GM12892 (cell line): ENCODE measurements around the gene HORMAD1.
"Not testable (repeated sequence)": the region's sequence is repeated elsewhere in the genome, so short reads cannot be mapped to it uniquely, and the experiment has no call there.

Experiments used
- DNase-seq: peaks from one replicate; pipeline ENCODE4 v3.0.0; 2011; ENCODE audit not compliant: insufficient read length
- FAIRE-seq: peaks from 2 replicates; lab custom pipeline; 2011; peaks lifted over from hg19 to GRCh38; lab: Jason Lieb, UNC
- POLR2A ChIP-seq: IDR thresholded peaks from 2 replicates; pipeline ENCODE4 v1.6.1; 2011; ENCODE audit warnings: low read depth, low read length, control low read depth
- POLR2AphosphoS5 ChIP-seq: IDR thresholded peaks from 2 replicates; pipeline ENCODE4 v1.6.1; 2011; ENCODE audit warnings: low read depth, low read length, control low read depth
- TAF1 ChIP-seq: IDR thresholded peaks from 2 replicates; pipeline ENCODE4 v1.6.1; 2011; ENCODE audit warnings: low read depth, mild to moderate bottlenecking, control low read depth, low read length, borderline replicate concordance

The HORMAD1 gene

GRCh38 chr1:150696162-150696561 lies 24.5 kb downstream of the HORMAD1 start:
- no peak for TF ChIP-seq POLR2AphosphoS5
- no peak for TF ChIP-seq POLR2A
- no peak for TF ChIP-seq TAF1
- FAIRE-seq (peak; percentile 36), DNase-seq (no peak)

GRCh38 chr1:150695561-150695960 lies 25.1 kb downstream of the HORMAD1 start:
- FAIRE-seq (no peak), DNase-seq (no peak)
- no peak for TF ChIP-seq POLR2A
- TF ChIP-seq POLR2AphosphoS5 = no peak
- no peak for TF ChIP-seq TAF1

DNA sequence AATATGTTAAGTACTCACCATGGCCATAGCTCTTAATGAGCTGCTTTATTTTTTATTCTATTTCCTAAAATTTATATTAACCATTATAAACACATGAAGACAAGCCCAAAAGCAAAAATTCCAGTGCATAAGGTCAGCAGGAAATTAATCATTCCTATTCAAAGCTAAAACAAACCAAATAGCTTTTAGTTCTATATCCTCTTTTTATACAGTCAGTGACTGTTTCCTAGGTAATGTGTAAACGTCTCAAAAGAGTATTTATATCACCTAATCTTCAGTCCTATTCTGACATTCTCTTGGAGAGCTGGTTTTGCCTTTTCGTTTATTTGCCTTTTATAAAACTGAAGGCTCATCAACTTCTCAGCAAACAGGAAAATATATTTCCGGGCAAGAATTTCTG lies 28.0 kb downstream of the HORMAD1 start:
- DNase-seq (no peak), FAIRE-seq (no peak)
- TF ChIP-seq TAF1 (no peak), POLR2A (no peak), POLR2AphosphoS5 (no peak)

DNA sequence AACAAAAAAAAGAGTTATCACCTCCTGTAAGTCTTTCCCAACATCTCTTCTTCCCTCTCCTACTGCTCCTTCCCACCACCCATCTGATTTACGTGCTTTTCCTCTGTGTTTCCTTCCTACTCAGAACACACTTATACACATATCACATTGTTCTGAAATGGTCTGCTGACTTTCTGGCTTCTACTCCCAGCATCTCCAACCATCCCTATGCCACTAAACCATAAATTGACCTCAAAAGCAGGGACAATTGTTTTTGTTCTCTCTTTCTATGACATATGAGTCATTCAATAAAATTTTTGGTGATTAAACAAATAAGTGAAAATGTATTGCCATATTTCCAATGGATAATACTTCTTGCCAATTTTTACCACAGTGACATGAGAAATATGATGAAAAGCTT lies 31.9 kb downstream of the HORMAD1 start:
- FAIRE-seq (no peak), DNase-seq (no peak)
- TF ChIP-seq POLR2A (no peak), POLR2AphosphoS5 (no peak), TAF1 (no peak)

- TF ChIP-seq POLR2AphosphoS5 (no peak), TAF1 (no peak), POLR2A (no peak)
- no peak for DNase-seq
- FAIRE-seq = no peak
Observed at GRCh38 chr1:150686275-150686674, 34.4 kb downstream of the HORMAD1 start.

DNA sequence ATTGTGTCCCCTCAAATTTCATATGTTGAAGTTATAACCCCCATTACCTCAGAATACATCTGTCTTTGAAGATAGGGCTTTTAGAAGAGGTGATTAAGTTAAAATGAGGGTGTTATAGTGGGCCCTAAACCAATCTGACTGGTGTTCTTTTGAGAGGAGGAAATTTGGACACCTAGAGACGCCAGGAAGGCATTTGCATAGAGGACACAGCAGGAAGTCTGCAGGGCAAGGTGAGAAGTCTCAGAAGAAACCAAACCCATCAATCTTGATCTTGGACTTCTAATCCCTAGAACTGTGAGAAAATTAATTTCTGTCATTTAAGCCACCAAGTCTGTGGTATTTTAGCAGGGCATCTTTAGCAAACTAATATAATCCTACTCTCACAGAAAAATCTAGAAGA lies 36.8 kb downstream of the HORMAD1 start:
- no peak for TF ChIP-seq POLR2A
- no peak for TF ChIP-seq POLR2AphosphoS5
- no peak for TF ChIP-seq TAF1
- DNase-seq = no peak
- peak; percentile 63 for FAIRE-seq

DNA sequence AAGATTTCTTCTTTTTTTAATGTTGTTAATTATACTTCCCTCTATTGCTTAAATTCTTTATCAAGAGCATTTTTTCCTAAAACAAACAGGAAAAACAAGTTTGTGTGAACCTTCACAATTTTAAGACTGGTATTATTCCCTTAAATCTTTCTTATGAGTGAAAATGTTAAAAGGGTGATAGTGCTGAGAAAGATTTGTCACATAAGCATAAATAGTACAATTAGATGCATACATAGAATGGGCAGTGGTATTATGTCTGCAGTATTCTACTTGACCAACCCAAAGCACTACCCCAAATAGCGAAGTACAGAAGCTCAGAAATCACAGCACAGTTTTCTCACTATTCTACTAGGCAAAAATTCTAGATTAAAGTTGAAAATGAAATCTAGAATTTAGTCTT lies 41.7 kb downstream of the HORMAD1 start:
- no peak for FAIRE-seq

GRCh38 chr1:150674881-150675280 lies 45.8 kb downstream of the HORMAD1 start:
- DNase-seq (no peak), FAIRE-seq (no peak)
- TF ChIP-seq POLR2A = no peak
- no peak for TF ChIP-seq TAF1
- TF ChIP-seq POLR2AphosphoS5 = no peak

More for the DNA sequence above, 41.7 kb downstream of the HORMAD1 start:
- DNase-seq = no peak
- TF ChIP-seq POLR2A = no peak
- TF ChIP-seq TAF1 = no peak
- TF ChIP-seq POLR2AphosphoS5 = no peak

DNA sequence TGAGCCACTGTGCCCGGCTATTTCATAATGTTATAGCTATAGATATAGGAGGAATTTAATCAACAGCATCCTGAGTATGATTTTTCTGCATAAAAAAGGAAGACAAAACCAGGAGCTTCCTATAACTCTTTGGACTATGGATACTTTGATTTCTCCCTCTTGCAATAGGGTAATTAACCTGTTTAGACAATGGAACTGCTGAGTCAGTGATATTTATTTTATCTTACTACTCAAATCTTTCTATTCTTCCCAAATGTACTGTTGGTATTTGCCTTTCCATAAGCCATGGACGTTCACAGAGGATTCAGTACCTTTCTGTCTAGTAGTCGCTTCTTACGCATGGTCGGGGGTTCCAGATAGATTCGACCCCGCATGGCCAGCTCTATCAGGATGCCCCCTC lies 57.4 kb downstream of the HORMAD1 start:
- no peak for FAIRE-seq
- DNase-seq = no peak
- TF ChIP-seq POLR2A = no peak
- TF ChIP-seq POLR2AphosphoS5 = no peak
- no peak for TF ChIP-seq TAF1

DNA sequence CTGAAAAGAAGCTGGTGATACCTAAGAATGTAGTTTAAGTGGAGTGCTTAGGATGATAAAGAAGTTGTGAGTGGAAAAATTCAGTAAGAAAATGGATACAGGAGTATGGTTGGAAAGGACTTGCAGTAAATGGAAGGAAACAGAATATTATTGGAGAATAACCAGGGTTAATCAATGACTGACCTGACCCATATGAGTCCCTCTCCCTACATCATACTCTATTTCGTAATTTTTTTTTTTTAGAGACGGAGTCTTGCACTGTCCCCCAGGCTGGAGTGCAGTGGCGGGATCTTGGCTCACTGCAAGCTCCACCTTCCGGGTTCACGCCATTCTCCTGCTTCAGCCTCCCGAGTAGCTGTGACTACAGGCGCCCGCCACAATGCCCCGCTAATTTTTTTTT lies 57.9 kb downstream of the HORMAD1 start:
- FAIRE-seq (no peak), DNase-seq (no peak)
- TF ChIP-seq TAF1 = no peak
- no peak for TF ChIP-seq POLR2AphosphoS5
- no peak for TF ChIP-seq POLR2A

- TF ChIP-seq POLR2A (no peak), POLR2AphosphoS5 (no peak), TAF1 (no peak)
- FAIRE-seq (no peak), DNase-seq (no peak)
Observed at GRCh38 chr1:150661156-150661555, 59.5 kb downstream of the HORMAD1 start.

- DNase-seq (no peak), FAIRE-seq (no peak)
- TF ChIP-seq POLR2AphosphoS5 (no peak), POLR2A (no peak), TAF1 (no peak)
Observed at GRCh38 chr1:150660584-150660983, 60.1 kb downstream of the HORMAD1 start.

DNA sequence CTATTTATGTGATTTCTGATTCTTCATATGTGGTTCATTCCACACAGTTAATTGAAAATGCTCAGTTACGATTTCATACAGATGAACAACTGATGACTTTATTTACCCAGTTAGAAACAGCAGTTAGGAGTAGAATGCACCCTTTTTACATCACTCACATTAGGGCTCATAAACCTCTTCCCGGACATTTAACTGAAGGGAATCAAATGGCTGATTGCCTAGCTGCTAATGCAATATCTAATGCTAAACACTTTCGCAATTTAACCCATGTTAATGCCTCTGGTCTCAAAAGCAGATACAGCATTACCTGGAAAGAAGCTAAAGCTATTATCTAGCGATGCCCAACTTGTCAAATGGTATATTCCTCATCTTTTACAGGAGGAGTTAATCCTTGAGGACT lies 63.6 kb downstream of the HORMAD1 start:
- FAIRE-seq, DNase-seq: not testable (repeated sequence)

- not testable (repeated sequence) for FAIRE-seq, DNase-seq
Observed at GRCh38 chr1:150654635-150655034, 66.1 kb downstream of the HORMAD1 start.
